ENCODE data around the gene HTR1E.

Gene HTR1E

GRCh38 chr6:87040729-87041128 is 103.4 kb downstream of the HTR1E start:
- H3K4me3 ChIP-seq (ENCODE audit: low read length in 2 of 2): no peak overlapping the region
- peaks cover 0 to 6% of the 10 kb centered on the region in 2 donors for H3K9me3 ChIP-seq (ENCODE audit: control insufficient read depth in 2 of 2, low read length in 2 of 2)
- H3K36me3 ChIP-seq (ENCODE audit: control insufficient read depth in 2 of 2, insufficient read depth in 2 of 2, low read length in 2 of 2): no peaks in the 10 kb centered on the region
- H3K27me3 ChIP-seq (ENCODE audit: control insufficient read depth in 1 of 2, insufficient read depth in 2 of 2, low read length in 2 of 2): no peaks in the 10 kb centered on the region
- H3K27ac ChIP-seq (ENCODE audit: low read length): no peak overlapping the region
- H3K9ac ChIP-seq (ENCODE audit: low read length in 2 of 2): no peak overlapping the region
- H3K4me1 ChIP-seq (ENCODE audit: control insufficient read depth, insufficient read depth, low read length): no peaks in the 10 kb centered on the region

DNA sequence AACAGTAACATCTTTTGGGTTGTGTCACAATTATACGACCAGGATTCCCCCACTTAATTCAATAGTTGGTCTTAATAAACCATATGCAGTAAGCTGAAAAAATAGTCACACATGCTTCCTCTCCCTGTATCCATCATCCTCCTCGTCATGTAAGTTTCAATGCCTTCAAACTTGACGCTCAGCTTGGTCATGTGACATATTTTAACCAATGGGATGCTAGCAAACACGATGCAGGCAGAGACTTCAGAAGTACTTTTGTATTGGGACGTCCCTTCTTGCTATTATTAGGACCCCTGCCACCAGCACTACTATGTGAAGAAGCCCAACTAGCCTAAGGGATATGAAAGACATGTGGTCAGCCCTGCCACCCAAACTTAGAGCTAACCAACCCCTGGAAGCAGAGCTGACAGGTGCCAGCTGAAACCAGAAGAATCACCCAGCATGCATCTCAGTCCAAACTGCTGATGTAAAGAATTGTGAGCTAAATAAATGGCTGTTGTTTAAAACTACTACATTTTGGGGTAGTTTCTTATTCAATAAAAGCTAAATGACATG is 108.3 kb downstream of the HTR1E start:
- H3K27me3 ChIP-seq (ENCODE audit: control insufficient read depth in 1 of 2, insufficient read depth in 2 of 2, low read length in 2 of 2): no peaks in the 10 kb centered on the region
- H3K36me3 ChIP-seq (ENCODE audit: control insufficient read depth in 2 of 2, insufficient read depth in 2 of 2, low read length in 2 of 2): no peaks in the 10 kb centered on the region
- no peak overlapping the region for H3K4me3 ChIP-seq (ENCODE audit: low read length in 2 of 2)
- H3K4me1 ChIP-seq (ENCODE audit: control insufficient read depth, insufficient read depth, low read length): no peaks in the 10 kb centered on the region
- no peak overlapping the region for H3K9ac ChIP-seq (ENCODE audit: low read length in 2 of 2)
- peaks cover 0 to 6% of the 10 kb centered on the region in 2 donors for H3K9me3 ChIP-seq (ENCODE audit: control insufficient read depth in 2 of 2, low read length in 2 of 2)
- no peak overlapping the region for H3K27ac ChIP-seq (ENCODE audit: low read length)

GRCh38 chr6:87049779-87050178 is 112.5 kb downstream of the HTR1E start:
- Histone ChIP-seq H3K4me1 (ENCODE audit: control insufficient read depth, insufficient read depth, low read length) (no peaks in the 10 kb centered on the region), H3K4me3 (ENCODE audit: low read length in 2 of 2) (no peak overlapping the region), H3K27me3 (ENCODE audit: control insufficient read depth in 1 of 2, insufficient read depth in 2 of 2, low read length in 2 of 2) (no peaks in the 10 kb centered on the region), H3K9ac (ENCODE audit: low read length in 2 of 2) (no peak overlapping the region), H3K27ac (ENCODE audit: low read length) (no peak overlapping the region), H3K9me3 (ENCODE audit: control insufficient read depth in 2 of 2, low read length in 2 of 2) (no peaks in the 10 kb centered on the region), H3K36me3 (ENCODE audit: control insufficient read depth in 2 of 2, insufficient read depth in 2 of 2, low read length in 2 of 2) (no peaks in the 10 kb centered on the region)

DNA sequence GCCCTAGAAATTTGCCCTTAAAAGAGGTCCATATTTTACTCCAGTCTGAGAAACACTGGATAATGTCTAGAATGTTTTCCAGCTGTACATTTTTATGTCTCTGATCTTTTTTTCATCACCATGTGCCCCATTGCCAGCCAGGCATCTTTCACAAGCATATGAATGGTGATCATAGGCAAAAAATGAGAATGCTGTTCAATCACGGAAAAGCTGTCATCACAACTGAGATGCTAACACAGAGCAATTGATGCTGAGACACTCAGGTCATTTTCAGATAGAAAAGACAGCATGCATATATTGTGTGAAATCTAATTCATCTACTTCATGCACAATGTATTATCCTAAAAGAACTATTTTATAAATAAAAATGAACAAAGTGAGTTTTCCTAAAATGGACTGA is 116.0 kb downstream of the HTR1E start:
- H3K4me3 ChIP-seq (ENCODE audit: low read length in 2 of 2): no peak overlapping the region
- no peaks in the 10 kb centered on the region for H3K27me3 ChIP-seq (ENCODE audit: control insufficient read depth in 1 of 2, insufficient read depth in 2 of 2, low read length in 2 of 2)
- no peaks in the 10 kb centered on the region for H3K4me1 ChIP-seq (ENCODE audit: control insufficient read depth, insufficient read depth, low read length)
- H3K9ac ChIP-seq (ENCODE audit: low read length in 2 of 2): no peak overlapping the region
- H3K9me3 ChIP-seq (ENCODE audit: control insufficient read depth in 2 of 2, low read length in 2 of 2): no peaks in the 10 kb centered on the region
- no peaks in the 10 kb centered on the region for H3K36me3 ChIP-seq (ENCODE audit: control insufficient read depth in 2 of 2, insufficient read depth in 2 of 2, low read length in 2 of 2)
- H3K27ac ChIP-seq (ENCODE audit: low read length): no peak overlapping the region

DNA sequence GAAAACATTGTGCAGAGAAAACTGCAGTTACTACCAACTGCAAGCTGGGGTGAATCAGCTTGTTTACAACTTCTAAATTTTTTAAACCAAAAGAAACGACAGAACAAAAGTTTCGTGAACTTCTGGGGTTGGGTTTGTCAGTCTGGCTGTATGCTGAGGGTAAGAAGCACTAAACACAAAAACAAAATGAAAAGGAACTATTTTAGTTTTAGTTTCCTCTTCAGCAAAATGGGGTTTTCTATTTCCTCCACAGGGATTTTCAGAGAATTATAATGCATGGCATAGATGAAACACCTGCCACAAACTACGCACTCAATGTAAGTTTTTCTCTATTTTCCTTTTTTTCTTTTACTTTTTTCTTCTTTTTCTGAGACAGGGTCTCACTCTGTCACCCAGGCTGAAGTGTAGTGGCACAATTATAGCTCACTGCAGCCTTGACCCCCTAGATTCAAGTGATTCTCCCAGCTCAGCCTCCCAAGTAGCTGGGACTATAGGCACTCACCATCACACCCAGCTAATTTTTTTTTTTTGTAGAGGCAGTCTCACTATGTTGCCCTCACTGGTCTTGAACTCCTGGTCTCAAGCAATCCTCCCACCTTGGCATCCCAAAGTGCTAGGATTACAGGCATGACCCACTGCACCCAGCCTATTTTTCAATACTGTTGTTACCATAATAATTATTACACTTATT is 117.0 kb downstream of the HTR1E start:
- H3K4me3 ChIP-seq (ENCODE audit: low read length in 2 of 2): no peak overlapping the region
- H3K27me3 ChIP-seq (ENCODE audit: control insufficient read depth in 1 of 2, insufficient read depth in 2 of 2, low read length in 2 of 2): no peaks in the 10 kb centered on the region
- no peaks in the 10 kb centered on the region for H3K4me1 ChIP-seq (ENCODE audit: control insufficient read depth, insufficient read depth, low read length)
- no peak overlapping the region for H3K27ac ChIP-seq (ENCODE audit: low read length)
- no peaks in the 10 kb centered on the region for H3K36me3 ChIP-seq (ENCODE audit: control insufficient read depth in 2 of 2, insufficient read depth in 2 of 2, low read length in 2 of 2)
- H3K9ac ChIP-seq (ENCODE audit: low read length in 2 of 2): no peak overlapping the region
- H3K9me3 ChIP-seq (ENCODE audit: control insufficient read depth in 2 of 2, low read length in 2 of 2): no peaks in the 10 kb centered on the region

DNA sequence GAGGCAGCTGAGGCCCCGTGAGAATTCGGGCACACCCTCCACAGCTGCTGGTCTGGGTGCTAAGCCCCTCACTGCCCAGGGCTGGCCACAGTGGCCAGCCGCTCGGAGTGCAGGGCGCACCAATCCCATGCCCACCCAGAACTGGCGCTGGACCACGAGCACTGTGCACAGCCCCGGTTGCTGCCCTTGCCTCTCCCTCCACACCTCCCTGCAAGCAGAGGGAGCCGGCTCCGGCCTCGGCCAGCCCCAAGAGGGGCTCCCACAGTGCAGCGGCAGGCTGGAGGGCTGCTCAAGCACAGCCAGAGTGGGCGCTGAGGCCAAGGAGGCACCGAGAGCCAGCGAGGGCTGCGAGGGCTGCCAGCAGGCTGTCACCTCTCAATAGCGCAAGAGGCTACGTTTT is 122.6 kb downstream of the HTR1E start:
- no peaks in the 10 kb centered on the region for H3K27me3 ChIP-seq (ENCODE audit: control insufficient read depth in 1 of 2, insufficient read depth in 2 of 2, low read length in 2 of 2)
- H3K36me3 ChIP-seq (ENCODE audit: control insufficient read depth in 2 of 2, insufficient read depth in 2 of 2, low read length in 2 of 2): no peaks in the 10 kb centered on the region
- H3K4me3 ChIP-seq (ENCODE audit: low read length in 2 of 2): no peak overlapping the region
- no peak overlapping the region for H3K9ac ChIP-seq (ENCODE audit: low read length in 2 of 2)
- H3K9me3 ChIP-seq (ENCODE audit: control insufficient read depth in 2 of 2, low read length in 2 of 2): no peaks in the 10 kb centered on the region
- H3K4me1 ChIP-seq (ENCODE audit: control insufficient read depth, insufficient read depth, low read length): no peaks in the 10 kb centered on the region
- H3K27ac ChIP-seq (ENCODE audit: low read length): no peak overlapping the region

GRCh38 chr6:87065117-87065516 is 127.8 kb downstream of the HTR1E start:
- Histone ChIP-seq H3K9ac (ENCODE audit: low read length in 2 of 2) (no peak overlapping the region), H3K9me3 (ENCODE audit: control insufficient read depth in 2 of 2, low read length in 2 of 2) (no peaks in the 10 kb centered on the region), H3K36me3 (ENCODE audit: control insufficient read depth in 2 of 2, insufficient read depth in 2 of 2, low read length in 2 of 2) (no peaks in the 10 kb centered on the region), H3K27me3 (ENCODE audit: control insufficient read depth in 1 of 2, insufficient read depth in 2 of 2, low read length in 2 of 2) (no peaks in the 10 kb centered on the region), H3K4me1 (ENCODE audit: control insufficient read depth, insufficient read depth, low read length) (no peaks in the 10 kb centered on the region), H3K27ac (ENCODE audit: low read length) (no peak overlapping the region), H3K4me3 (ENCODE audit: low read length in 2 of 2) (no peak overlapping the region)

All from stomach smooth muscle (tissue), 2 donors.